Measurements from ENCODE around the gene GOLIM4. TPM values are rescaled to one million over a fixed set of nuclear protein-coding genes. Genes with fewer than 3 reads are reported as not detected.

GOLIM4 gene
- total RNA-seq, 1 experiment from 2014 or later: 30.0 TPM

- peak; percentile 37 for DNase-seq (ENCODE audit: low spot score)
- ChIA-PET CTCF (interaction anchor here (1.2 to 1.5 kb wide), 4 partner anchors 8 to 353 kb away, joined by 3 to 4 read pairs (median 3); partner anchors contain the start of gene SERPINI1), POLR2A (no interaction called here)
- no peaks in the 10 kb centered on the region for H3K36me3 Mint-ChIP-seq
- no peaks in the 10 kb centered on the region for H3K9me3 Mint-ChIP-seq
- no peak overlapping the region for H3K4me3 Mint-ChIP-seq
- H3K27ac Mint-ChIP-seq: peak overlapping the region; percentile 78
- no peaks in the 10 kb centered on the region for H3K27me3 Mint-ChIP-seq (ENCODE audit: low read depth)
- TF ChIP-seq CTCF (IDR thresholded peaks at IDR 0.05) (0 out of 2 replicates have a peak, but pooled peaks have one; percentile 29), ZNF281 (CRISPR knock-in tag; IDR thresholded peaks at IDR 0.05) (no peak)
- peak; percentile 90 for ATAC-seq
- H3K4me1 Mint-ChIP-seq: peaks cover 68% of the 10 kb centered on the region
Measured at GRCh38 chr3:168088106-168088720, 7.5 kb downstream of the GOLIM4 start.

GRCh38 chr3:168087539-168087938 is 8.2 kb downstream of the GOLIM4 start:
- peaks cover 63% of the 10 kb centered on the region for H3K4me1 Mint-ChIP-seq
- no peaks in the 10 kb centered on the region for H3K27me3 Mint-ChIP-seq (ENCODE audit: low read depth)
- H3K9me3 Mint-ChIP-seq: no peaks in the 10 kb centered on the region
- CTCF ChIA-PET: interaction anchor here (0.8 to 1.5 kb wide), 3 partner anchors 8 to 352 kb away, joined by 3 to 4 read pairs (median 3); partner anchors contain the start of gene SERPINI1
- no peaks in the 10 kb centered on the region for H3K36me3 Mint-ChIP-seq
- H3K27ac Mint-ChIP-seq: no peak overlapping the region; the same call in 1 of the 2 replicates
- ATAC-seq (no peak), DNase-seq (ENCODE audit: low spot score) (no peak)
- POLR2A ChIA-PET: no interaction called here
- no peak overlapping the region for H3K4me3 Mint-ChIP-seq
- TF ChIP-seq AFF4 (CRISPR knock-in tag; IDR thresholded peaks at IDR 0.05; ENCODE audit: borderline replicate concordance) (no peak), FOXP4 (CRISPR knock-in tag; IDR thresholded peaks at IDR 0.05) (no peak), JAZF1 (CRISPR knock-in tag; IDR thresholded peaks at IDR 0.05) (no peak), ZNF512 (CRISPR knock-in tag; IDR thresholded peaks at IDR 0.05; ENCODE audit: borderline replicate concordance) (no peak), SMAD4 (CRISPR knock-in tag; IDR thresholded peaks at IDR 0.05) (no peak), KAT7 (CRISPR knock-in tag; IDR thresholded peaks at IDR 0.05; ENCODE audit: borderline replicate concordance) (no peak), E2F4 (CRISPR knock-in tag; IDR thresholded peaks at IDR 0.05; ENCODE audit: borderline replicate concordance, low read depth) (no peak), NFATC4 (CRISPR knock-in tag; IDR thresholded peaks at IDR 0.05) (no peak), CBFB (CRISPR knock-in tag; IDR thresholded peaks at IDR 0.05; ENCODE audit: low read depth) (no peak), GRHL2 (CRISPR knock-in tag; IDR thresholded peaks at IDR 0.05; ENCODE audit: insufficient replicate concordance, severe bottlenecking) (no peak), USF2 (CRISPR knock-in tag; IDR thresholded peaks at IDR 0.05) (no peak), CREM (CRISPR knock-in tag; IDR thresholded peaks at IDR 0.05) (no peak), PRRX2 (CRISPR knock-in tag; IDR thresholded peaks at IDR 0.05) (no peak), IRF1 (CRISPR knock-in tag; IDR thresholded peaks at IDR 0.05) (no peak), NR3C1 (CRISPR knock-in tag; conservative IDR thresholded peaks at IDR 0.05; ENCODE audit: low read depth) (no peak), MXD4 (CRISPR knock-in tag; IDR thresholded peaks at IDR 0.05; ENCODE audit: borderline replicate concordance) (no peak)

All from WTC11 (cell line).